Brain microvascular endothelial cell (primary cell): Measurements from ENCODE around the gene CCDC82.
A peak's percentile ranks its signal among the peaks of the same experiment; 100 is the strongest.

Experiments used
- DNase-seq: peaks from one replicate; pipeline ENCODE4 v3.0.0-alpha.2; 2020
- H3K27ac ChIP-seq: fragments of 250-450 bp; sonication (Bioruptor Pico); 2 replicates; pipeline ENCODE4 v1.5.1; 2020; ENCODE audit warnings: mild to moderate bottlenecking, moderate library complexity
- H3K27me3 ChIP-seq: fragments of 250-450 bp; sonication (Bioruptor Pico); replicated peaks from 2 replicates; pipeline ENCODE4 v1.5.1; 2020; ENCODE audit warnings: mild to moderate bottlenecking
- H3K36me3 ChIP-seq: fragments of 250-450 bp; sonication (Bioruptor Pico); replicated peaks from 2 replicates; pipeline ENCODE4 v1.5.1; 2020; ENCODE audit warnings: mild to moderate bottlenecking
- H3K4me3 ChIP-seq: 2 replicates; pipeline ENCODE4 v1.5.1; 2011; ENCODE audit warnings: low read depth, mild to moderate bottlenecking, control low read depth, low read length, moderate library complexity
- in situ Hi-C: cut with HindIII; loops from 2 replicates; pipeline ENCODE4 v1.10.0; 2017; ENCODE audit warnings: low sequenced_read_pairs, low pct_ligation_motif_present
- TF ChIP-seq, protein P1 (sequence below): IDR thresholded peaks from 2 replicates; pipeline ENCODE4 v1.5.1; 2011; ENCODE audit warnings: low read depth, mild to moderate bottlenecking, moderate library complexity, low read length, control low read depth, inconsistent platforms; ENCODE audit errors: missing control alignments

The CCDC82 gene

DNA sequence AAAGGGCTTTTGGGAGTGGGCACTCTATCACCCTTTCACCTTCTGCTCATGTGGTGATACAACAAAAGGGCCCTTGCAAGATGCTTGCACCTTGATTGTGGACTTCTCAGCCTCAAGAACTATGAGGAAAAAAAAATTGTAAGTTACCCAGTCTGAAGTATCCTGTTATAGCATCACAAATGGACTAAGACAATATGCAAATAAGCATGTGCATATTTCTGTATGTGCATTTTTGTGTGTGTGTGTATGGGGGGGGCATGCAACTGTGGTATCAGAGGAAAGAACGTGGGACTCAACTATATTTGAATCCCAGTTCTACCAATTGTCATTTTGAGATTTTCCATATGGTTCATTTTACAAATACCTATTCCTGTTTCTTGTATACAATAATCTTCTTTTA, 11.0 kb upstream of the CCDC82 start:
- in situ Hi-C loops: no loop called here
- DNase-seq: no peak
- TF ChIP-seq, protein P1, sequence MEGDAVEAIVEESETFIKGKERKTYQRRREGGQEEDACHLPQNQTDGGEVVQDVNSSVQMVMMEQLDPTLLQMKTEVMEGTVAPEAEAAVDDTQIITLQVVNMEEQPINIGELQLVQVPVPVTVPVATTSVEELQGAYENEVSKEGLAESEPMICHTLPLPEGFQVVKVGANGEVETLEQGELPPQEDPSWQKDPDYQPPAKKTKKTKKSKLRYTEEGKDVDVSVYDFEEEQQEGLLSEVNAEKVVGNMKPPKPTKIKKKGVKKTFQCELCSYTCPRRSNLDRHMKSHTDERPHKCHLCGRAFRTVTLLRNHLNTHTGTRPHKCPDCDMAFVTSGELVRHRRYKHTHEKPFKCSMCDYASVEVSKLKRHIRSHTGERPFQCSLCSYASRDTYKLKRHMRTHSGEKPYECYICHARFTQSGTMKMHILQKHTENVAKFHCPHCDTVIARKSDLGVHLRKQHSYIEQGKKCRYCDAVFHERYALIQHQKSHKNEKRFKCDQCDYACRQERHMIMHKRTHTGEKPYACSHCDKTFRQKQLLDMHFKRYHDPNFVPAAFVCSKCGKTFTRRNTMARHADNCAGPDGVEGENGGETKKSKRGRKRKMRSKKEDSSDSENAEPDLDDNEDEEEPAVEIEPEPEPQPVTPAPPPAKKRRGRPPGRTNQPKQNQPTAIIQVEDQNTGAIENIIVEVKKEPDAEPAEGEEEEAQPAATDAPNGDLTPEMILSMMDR: no peak

GRCh38 chr11:96397863-96398262, 8.2 kb upstream of the CCDC82 start:
- TF ChIP-seq, protein P1: no peak
- H3K36me3 ChIP-seq: no peaks in the 10 kb centered on the region
- DNase-seq: no peak
- H3K27ac ChIP-seq: no peak overlapping the region
- in situ Hi-C loops: no loop called here
- no peaks in the 10 kb centered on the region for H3K27me3 ChIP-seq
- no peak overlapping the region for H3K4me3 ChIP-seq

More for the DNA sequence above, 11.0 kb upstream of the CCDC82 start:
- no peak overlapping the region for H3K27ac ChIP-seq
- no peaks in the 10 kb centered on the region for H3K36me3 ChIP-seq
- no peaks in the 10 kb centered on the region for H3K27me3 ChIP-seq
- no peak overlapping the region for H3K4me3 ChIP-seq

- Histone ChIP-seq H3K27ac (no peak overlapping the region), H3K4me3 (no peak overlapping the region), H3K27me3 (no peaks in the 10 kb centered on the region), H3K36me3 (no peaks in the 10 kb centered on the region)
- TF ChIP-seq, protein P1: no peak
- DNase-seq: no peak
- in situ Hi-C loops: no loop called here
Observed at GRCh38 chr11:96396637-96397036, 6.9 kb upstream of the CCDC82 start.

GRCh38 chr11:96394773-96395172, 5.1 kb upstream of the CCDC82 start:
- no peak overlapping the region for H3K27ac ChIP-seq
- H3K27me3 ChIP-seq: no peaks in the 10 kb centered on the region
- H3K36me3 ChIP-seq: no peaks in the 10 kb centered on the region
- in situ Hi-C loops: no loop called here
- no peak for DNase-seq
- H3K4me3 ChIP-seq: no peak overlapping the region
- TF ChIP-seq, protein P1: no peak

DNA sequence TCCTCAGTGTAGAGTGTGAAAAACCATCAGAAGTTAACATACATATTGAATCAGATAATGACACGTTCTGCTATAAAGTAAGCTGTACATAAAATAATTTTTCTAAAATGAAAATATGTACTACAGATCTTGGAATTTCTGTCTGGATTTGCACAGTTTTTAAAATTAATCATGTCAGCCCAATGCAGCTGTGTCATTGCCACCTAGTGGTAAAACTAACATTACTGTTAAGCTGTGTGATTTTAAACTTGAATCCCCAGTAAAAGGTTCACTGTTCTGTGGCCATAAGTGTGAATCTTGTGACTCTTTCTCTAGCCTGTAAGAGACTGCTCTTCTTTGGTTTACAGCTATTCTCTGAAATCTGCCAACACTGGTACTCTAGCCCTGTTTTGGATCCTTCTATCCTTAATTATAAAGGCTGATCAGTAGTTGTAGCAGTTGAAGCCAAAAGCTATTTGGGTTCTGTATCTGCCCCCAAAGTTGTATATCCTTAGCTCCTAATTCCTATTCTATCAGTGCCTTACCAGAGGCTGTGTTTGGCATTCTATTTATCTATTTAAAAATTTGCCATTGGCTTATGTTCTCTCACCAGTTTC, 4.1 kb upstream of the CCDC82 start:
- in situ Hi-C loops: no loop called here
- H3K27me3 ChIP-seq: no peaks in the 10 kb centered on the region
- no peak overlapping the region for H3K4me3 ChIP-seq

More for the DNA sequence above, 4.1 kb upstream of the CCDC82 start:
- H3K36me3 ChIP-seq: no peaks in the 10 kb centered on the region
- TF ChIP-seq, protein P1: peak; percentile 68
- H3K27ac ChIP-seq: no peak overlapping the region
- DNase-seq: peak; percentile 35
